Hepatocyte (in vitro differentiated cells): ENCODE results near the gene HLA-DPB1. TPM values are rescaled to one million over a fixed set of nuclear protein-coding genes. Genes with fewer than 3 reads are reported as not detected.
A peak's percentile ranks its signal among the peaks of the same experiment; 100 is the strongest.

Experiments used
- DNase-seq: peaks from one replicate; pipeline ENCODE4 v3.0.0-alpha.2; 2016; ENCODE audit warnings: low spot score
- H2AFZ ChIP-seq: fragments of 200-600 bp; sonication (generic); 2 replicates; pipeline ENCODE4 v1.6.0; 2016; ENCODE audit warnings: antibody characterized with exemption, mild to moderate bottlenecking
- H3K27ac ChIP-seq: fragments of 200-600 bp; sonication (generic); 2 replicates; pipeline ENCODE4 v1.5.1; 2016; ENCODE audit warnings: mild to moderate bottlenecking
- H3K27me3 ChIP-seq: fragments of 200-600 bp; sonication (generic); 2 replicates; pipeline ENCODE4 v1.6.1; 2016
- H3K36me3 ChIP-seq: fragments of 200-600 bp; sonication (generic); replicated peaks from 2 replicates; pipeline ENCODE4 v1.5.1; 2016; ENCODE audit warnings: low read depth; ENCODE audit not compliant: insufficient read depth
- H3K4me1 ChIP-seq: fragments of 200-600 bp; sonication (generic); 2 replicates; pipeline ENCODE4 v1.5.1; 2016; ENCODE audit warnings: mild to moderate bottlenecking, moderate library complexity; ENCODE audit not compliant: insufficient read depth
- H3K4me2 ChIP-seq: fragments of 200-600 bp; sonication (generic); 2 replicates; pipeline ENCODE4 v1.6.0; 2016
- H3K4me3 ChIP-seq: fragments of 200-600 bp; sonication (generic); 2 replicates; pipeline ENCODE4 v1.5.1; 2016; ENCODE audit warnings: mild to moderate bottlenecking
- H3K79me2 ChIP-seq: fragments of 200-600 bp; sonication (generic); 2 replicates; pipeline ENCODE4 v1.6.0; 2017; ENCODE audit warnings: mild to moderate bottlenecking
- H3K9me2 ChIP-seq: fragments of 200-600 bp; sonication (generic); replicated peaks from 2 replicates; pipeline ENCODE4 v1.6.0; 2017; ENCODE audit warnings: mild to moderate bottlenecking; ENCODE audit not compliant: insufficient read depth
- H3K9me3 ChIP-seq: fragments of 200-600 bp; sonication (generic); 2 replicates; pipeline ENCODE4 v1.5.1; 2016; ENCODE audit warnings: low read depth, mild to moderate bottlenecking
- H4K20me1 ChIP-seq: fragments of 200-600 bp; sonication (generic); 2 replicates; pipeline ENCODE4 v1.6.0; 2016; ENCODE audit warnings: mild to moderate bottlenecking; ENCODE audit not compliant: insufficient read depth, poor library complexity, severe bottlenecking
- CTCF ChIP-seq: fragments of 200-600 bp; sonication (generic); IDR thresholded peaks from 2 replicates; pipeline ENCODE4 v1.5.1; 2016; ENCODE audit warnings: antibody characterized with exemption, mild to moderate bottlenecking; ENCODE audit not compliant: poor library complexity
- EZH2 ChIP-seq: fragments of 200-600 bp; sonication (generic); IDR thresholded peaks from 2 replicates; pipeline ENCODE4 v1.6.1; 2016; ENCODE audit warnings: antibody characterized with exemption, mild to moderate bottlenecking, borderline replicate concordance
- EZH2phosphoT487 ChIP-seq: fragments of 200-600 bp; sonication (generic); IDR thresholded peaks from one replicate; pipeline ENCODE4 v1.6.1; 2018; ENCODE audit warnings: antibody characterized with exemption, mild to moderate bottlenecking, low read depth, moderate library complexity; ENCODE audit not compliant: unreplicated experiment, severe bottlenecking
- WGBS: methylation state at CpG from one replicate; pipeline ENCODE4 v1.1.6; 2016; ENCODE audit warnings: low lambda C conversion rate; ENCODE audit errors: missing lambda C conversion rate; 5-methylcytosine and 5-hydroxymethylcytosine counted together
- polyA plus RNA-seq: library from polyadenylated mRNA; unstranded; fragments of >200 nt; fragmentation: Nextera tagmentation; extraction: Ambion mirVana; gene quantifications from 2 replicates; pipeline ENCODE4 v1.2.1, GENCODE V29; 2016
- total RNA-seq: library from RNA; depleted of rRNA; stranded (reverse); fragments of >200 nt; gene quantifications from 2 replicates; pipeline ENCODE4 v1.2.3, GENCODE V29; 2014

HLA-DPB1 gene
- total RNA-seq = 18.0 and 22.1 TPM in 2 replicates
- polyA plus RNA-seq = 12.4 and 16.0 TPM in 2 replicates

GRCh38 chr6:33075568-33076405 lies at the start of gene HLA-DPB1:
Gene HLA-DPB1, plus strand, starts transcription at chr6:33075990. Its CDS starts 52 bp downstream, at chr6:33076042.
- no peaks in the 10 kb centered on the region for H3K9me2 ChIP-seq
- peak; percentile 61 for DNase-seq
- no peaks in the 10 kb centered on the region for H3K27me3 ChIP-seq
- H3K4me1 ChIP-seq = no peaks in the 10 kb centered on the region
- no peaks in the 10 kb centered on the region for H3K9me3 ChIP-seq
- H3K4me3 ChIP-seq = no peak within 1 kb of the TSS
- 75% methylated on average over 10 of the region's 10 CpGs for WGBS
- H4K20me1 ChIP-seq = no peaks in the 10 kb centered on the region
- TF ChIP-seq EZH2phosphoT487 (no peak), CTCF (no peak), EZH2 (no peak)
- no peaks in the 10 kb centered on the region for H3K79me2 ChIP-seq
- H2AFZ ChIP-seq = no peak within 1 kb of the TSS
- H3K4me2 ChIP-seq = no peak within 1 kb of the TSS
- H3K36me3 ChIP-seq = no peaks in the 10 kb centered on the region
- no peak within 1 kb of the TSS for H3K27ac ChIP-seq

GRCh38 chr6:33028220-33028849 lies 47.5 kb upstream of the HLA-DPB1 start:
- Histone ChIP-seq H2AFZ (no peak overlapping the region), H3K4me1 (no peaks in the 10 kb centered on the region), H4K20me1 (no peaks in the 10 kb centered on the region), H3K36me3 (no peaks in the 10 kb centered on the region), H3K4me3 (no peak overlapping the region), H3K27ac (no peak overlapping the region), H3K9me3 (no peaks in the 10 kb centered on the region), H3K4me2 (no peak overlapping the region), H3K27me3 (peaks cover 3% of the 10 kb centered on the region), H3K9me2 (no peaks in the 10 kb centered on the region), H3K79me2 (no peaks in the 10 kb centered on the region)
- no peak for TF ChIP-seq EZH2phosphoT487
- no peak for TF ChIP-seq CTCF
- no peak for TF ChIP-seq EZH2
- WGBS = 4% methylated on average over 1 of the region's 1 CpG
- DNase-seq = no peak

GRCh38 chr6:33029328-33030184 lies 46.2 kb upstream of the HLA-DPB1 start:
- Histone ChIP-seq H3K36me3 (no peaks in the 10 kb centered on the region), H2AFZ (no peak overlapping the region), H3K4me3 (no peak overlapping the region), H3K27ac (no peak overlapping the region), H3K79me2 (no peaks in the 10 kb centered on the region), H3K4me2 (no peak overlapping the region), H3K4me1 (no peaks in the 10 kb centered on the region), H4K20me1 (no peaks in the 10 kb centered on the region), H3K27me3 (peaks cover 3% of the 10 kb centered on the region), H3K9me3 (no peaks in the 10 kb centered on the region), H3K9me2 (no peaks in the 10 kb centered on the region)
- DNase-seq = no peak
- 52% methylated on average over 6 of the region's 6 CpGs for WGBS
- TF ChIP-seq CTCF (no peak), EZH2phosphoT487 (no peak), EZH2 (no peak)
